HG02798 (cell line): ENCODE results near the gene SLITRK6.
"Not testable (repeated sequence)": the region's sequence is repeated elsewhere in the genome, so short reads cannot be mapped to it uniquely, and the experiment has no call there.

ENCODE experiments used
- ATAC-seq: cut with Tn5 transposase; IDR thresholded peaks from one replicate; pipeline ENCODE4 v1.9.1; 2021; ENCODE audit warnings: mild to moderate bottlenecking; ENCODE audit not compliant: unreplicated experiment, poor library complexity

The SLITRK6 gene

GRCh38 chr13:85799097-85799582, at the start of gene SLITRK6:
Gene SLITRK6 (minus strand): TSS chr13:85799419. CDS start chr13:85796508, 2,911 bp downstream.
- no peak for ATAC-seq

GRCh38 chr13:85847012-85847411, 47.8 kb upstream of the SLITRK6 start:
- ATAC-seq: no peak

- no peak for ATAC-seq
Observed at GRCh38 chr13:85841427-85841826, 42.2 kb upstream of the SLITRK6 start.

- ATAC-seq: no peak
Observed at GRCh38 chr13:85833921-85834320, 34.7 kb upstream of the SLITRK6 start.

GRCh38 chr13:85828094-85828684, 29.0 kb upstream of the SLITRK6 start:
- no peak for ATAC-seq

- no peak for ATAC-seq
Observed at GRCh38 chr13:85825454-85825853, 26.2 kb upstream of the SLITRK6 start.

GRCh38 chr13:85823832-85824231, 24.6 kb upstream of the SLITRK6 start:
- no peak for ATAC-seq

- ATAC-seq: no peak
Observed at GRCh38 chr13:85819513-85819912, 20.3 kb upstream of the SLITRK6 start.

GRCh38 chr13:85816413-85816812, 17.2 kb upstream of the SLITRK6 start:
- no peak for ATAC-seq

GRCh38 chr13:85812282-85812681, 13.1 kb upstream of the SLITRK6 start:
- ATAC-seq: no peak

- ATAC-seq: no peak
Observed at GRCh38 chr13:85808811-85809210, 9.6 kb upstream of the SLITRK6 start.

- peak; percentile 80 for ATAC-seq
Observed at GRCh38 chr13:85806553-85807175, 7.4 kb upstream of the SLITRK6 start.

- no peak for ATAC-seq
Observed at GRCh38 chr13:85798556-85798955, 663 bp downstream of the SLITRK6 start.

GRCh38 chr13:85797311-85797710, 1.9 kb downstream of the SLITRK6 start:
- ATAC-seq: no peak

GRCh38 chr13:85785205-85785604, 14.0 kb downstream of the SLITRK6 start:
- ATAC-seq: no peak

GRCh38 chr13:85772367-85772766, 26.9 kb downstream of the SLITRK6 start:
- ATAC-seq: no peak

- no peak for ATAC-seq
Observed at GRCh38 chr13:85771856-85772255, 27.4 kb downstream of the SLITRK6 start.

- ATAC-seq: no peak
Observed at GRCh38 chr13:85768946-85769345, 30.3 kb downstream of the SLITRK6 start.

- no peak for ATAC-seq
Observed at GRCh38 chr13:85755123-85755522, 44.1 kb downstream of the SLITRK6 start.

GRCh38 chr13:85743201-85743770, 55.9 kb downstream of the SLITRK6 start:
- not testable (repeated sequence) for ATAC-seq
